GM12878 (cell line): ENCODE data around the gene NELFB.

Source experiments
- EGR1 ChIP-seq, 2 experiments: IDR thresholded peaks; 1 replicate in 1 of 2; 2 replicates in 1 of 2; pipeline ENCODE4 v1.6.1; 2011 to 2012; ENCODE audit warnings: low read depth in 2 of 2, low read length in 2 of 2, borderline replicate concordance in 1 of 2, mild to moderate bottlenecking in 1 of 2, moderate library complexity in 1 of 2
- SREBF2 ChIP-seq: IDR thresholded peaks from 2 replicates; pipeline ENCODE4 v1.6.1; 2012; ENCODE audit warnings: mild to moderate bottlenecking, low read length
- SUZ12 ChIP-seq: fragments of 200-600 bp; sonication (generic); IDR thresholded peaks from one replicate; pipeline ENCODE4 v1.6.1; 2018; ENCODE audit warnings: antibody characterized with exemption, mild to moderate bottlenecking; ENCODE audit not compliant: unreplicated experiment
- TARDBP ChIP-seq: IDR thresholded peaks from 2 replicates; pipeline ENCODE4 v1.6.1; 2016; ENCODE audit warnings: borderline replicate concordance
- YY1 ChIP-seq: IDR thresholded peaks from 2 replicates; pipeline ENCODE4 v1.6.1; 2011; ENCODE audit warnings: low read depth, mild to moderate bottlenecking, low read length
- TF ChIP-seq, protein P1 (sequence below): IDR thresholded peaks from 2 replicates; pipeline ENCODE4 v1.6.1; 2011; ENCODE audit warnings: low read depth, low read length, improper control_type of control experiment, borderline replicate concordance
- TF ChIP-seq, protein P2 (sequence below): fragments of 450-650 bp; IDR thresholded peaks from 2 replicates; pipeline ENCODE4 v1.6.1; 2017; ENCODE audit warnings: mild to moderate bottlenecking, low read depth, inconsistent platforms; ENCODE audit not compliant: poor library complexity, severe bottlenecking

DNA sequence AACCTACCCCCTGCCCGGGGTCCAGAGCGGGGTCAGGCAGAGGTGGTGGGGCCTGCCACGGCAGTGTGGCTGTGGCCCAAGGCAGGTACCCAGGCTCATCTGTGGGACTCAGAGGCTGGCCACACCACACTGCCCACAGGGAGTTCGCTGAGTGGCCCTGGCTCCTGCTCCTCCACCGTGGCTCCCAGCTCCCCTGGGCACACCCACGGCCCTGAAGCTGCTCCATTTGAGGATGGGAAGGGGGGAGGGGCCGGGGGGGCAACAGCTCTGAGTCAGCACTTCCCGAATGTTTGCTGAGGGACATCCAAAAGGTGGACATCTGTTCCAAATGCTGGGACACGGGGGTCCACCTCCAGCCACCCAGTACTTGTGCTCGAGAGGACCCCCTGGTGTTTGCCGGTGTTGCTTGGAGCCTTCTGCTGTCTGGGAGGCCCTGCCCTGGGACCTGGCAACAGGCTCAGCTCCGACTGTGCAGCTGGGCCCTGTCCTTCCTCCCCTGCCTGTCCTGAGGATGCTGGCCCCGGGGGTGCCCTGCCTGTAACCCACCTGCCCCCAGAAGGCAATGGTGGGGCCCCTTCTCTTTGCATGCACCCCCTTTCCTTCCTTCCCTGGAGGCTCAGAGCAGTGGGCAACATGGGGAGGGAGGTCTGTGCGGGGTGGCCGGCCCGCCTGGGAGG, 49.4 kb downstream of the NELFB start:
- TF ChIP-seq, protein P1, sequence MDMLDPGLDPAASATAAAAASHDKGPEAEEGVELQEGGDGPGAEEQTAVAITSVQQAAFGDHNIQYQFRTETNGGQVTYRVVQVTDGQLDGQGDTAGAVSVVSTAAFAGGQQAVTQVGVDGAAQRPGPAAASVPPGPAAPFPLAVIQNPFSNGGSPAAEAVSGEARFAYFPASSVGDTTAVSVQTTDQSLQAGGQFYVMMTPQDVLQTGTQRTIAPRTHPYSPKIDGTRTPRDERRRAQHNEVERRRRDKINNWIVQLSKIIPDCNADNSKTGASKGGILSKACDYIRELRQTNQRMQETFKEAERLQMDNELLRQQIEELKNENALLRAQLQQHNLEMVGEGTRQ: no peak
- TF ChIP-seq SUZ12 (no peak), EGR1 (IDR thresholded peaks at IDR 0.05; ENCODE audit: borderline replicate concordance in 1 of 2, low read depth in 2 of 2, low read length in 2 of 2) (no peak), TARDBP (no peak), YY1 (no peak), SREBF2 (no peak)
- TF ChIP-seq, protein P2, sequence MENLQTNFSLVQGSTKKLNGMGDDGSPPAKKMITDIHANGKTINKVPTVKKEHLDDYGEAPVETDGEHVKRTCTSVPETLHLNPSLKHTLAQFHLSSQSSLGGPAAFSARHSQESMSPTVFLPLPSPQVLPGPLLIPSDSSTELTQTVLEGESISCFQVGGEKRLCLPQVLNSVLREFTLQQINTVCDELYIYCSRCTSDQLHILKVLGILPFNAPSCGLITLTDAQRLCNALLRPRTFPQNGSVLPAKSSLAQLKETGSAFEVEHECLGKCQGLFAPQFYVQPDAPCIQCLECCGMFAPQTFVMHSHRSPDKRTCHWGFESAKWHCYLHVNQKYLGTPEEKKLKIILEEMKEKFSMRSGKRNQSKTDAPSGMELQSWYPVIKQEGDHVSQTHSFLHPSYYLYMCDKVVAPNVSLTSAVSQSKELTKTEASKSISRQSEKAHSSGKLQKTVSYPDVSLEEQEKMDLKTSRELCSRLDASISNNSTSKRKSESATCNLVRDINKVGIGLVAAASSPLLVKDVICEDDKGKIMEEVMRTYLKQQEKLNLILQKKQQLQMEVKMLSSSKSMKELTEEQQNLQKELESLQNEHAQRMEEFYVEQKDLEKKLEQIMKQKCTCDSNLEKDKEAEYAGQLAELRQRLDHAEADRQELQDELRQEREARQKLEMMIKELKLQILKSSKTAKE: no peak
